Embryonic facial prominence (tissue), 1 donor: ENCODE measurements around the gene CARD19.
"Not testable (repeated sequence)": the region's sequence is repeated elsewhere in the genome, so short reads cannot be mapped to it uniquely, and the experiment has no call there.

Experiments used
- DNase-seq: peaks from one replicate; pipeline ENCODE4 v3.0.0-alpha.2; 2016; ENCODE audit errors: extremely low spot score

Gene CARD19

GRCh38 chr9:93099551-93100275, 3.7 kb downstream of the CARD19 start:
- no peak for DNase-seq

- no peak for DNase-seq
These were observed 4.2 kb downstream of the CARD19 start for GRCh38 chr9:93100276-93100636.

- DNase-seq = not testable (repeated sequence)
These were observed 5.1 kb downstream of the CARD19 start for GRCh38 chr9:93101086-93101485.

GRCh38 chr9:93105620-93106019, 9.6 kb downstream of the CARD19 start:
- DNase-seq = no peak

GRCh38 chr9:93107151-93107824, 11.3 kb downstream of the CARD19 start:
- DNase-seq = no peak

- no peak for DNase-seq
These were observed 11.8 kb downstream of the CARD19 start for GRCh38 chr9:93107825-93108161.

- no peak for DNase-seq
These were observed 12.4 kb downstream of the CARD19 start for GRCh38 chr9:93108291-93109041.

GRCh38 chr9:93110311-93110855, 14.4 kb downstream of the CARD19 start:
- no peak for DNase-seq

GRCh38 chr9:93111001-93111370, 15.0 kb downstream of the CARD19 start:
- no peak for DNase-seq

- DNase-seq = no peak
These were observed 15.5 kb downstream of the CARD19 start for GRCh38 chr9:93111371-93112115.

GRCh38 chr9:93112116-93112863, 16.3 kb downstream of the CARD19 start:
- no peak for DNase-seq

GRCh38 chr9:93112864-93113389, 16.9 kb downstream of the CARD19 start:
- DNase-seq = no peak

- DNase-seq = no peak
These were observed 18.4 kb downstream of the CARD19 start for GRCh38 chr9:93114169-93114983.

GRCh38 chr9:93114984-93115335, 18.9 kb downstream of the CARD19 start:
- DNase-seq = no peak

- DNase-seq = no peak
These were observed 19.6 kb downstream of the CARD19 start for GRCh38 chr9:93115486-93116071.

- DNase-seq = no peak
These were observed 20.3 kb downstream of the CARD19 start for GRCh38 chr9:93116072-93116961.

- not testable (repeated sequence) for DNase-seq
These were observed 21.5 kb downstream of the CARD19 start for GRCh38 chr9:93117521-93117920.

GRCh38 chr9:93117924-93118862, 22.2 kb downstream of the CARD19 start:
- no peak for DNase-seq
